Measurements from ENCODE around the gene VPREB1.

- TF ChIP-seq, protein P1, sequence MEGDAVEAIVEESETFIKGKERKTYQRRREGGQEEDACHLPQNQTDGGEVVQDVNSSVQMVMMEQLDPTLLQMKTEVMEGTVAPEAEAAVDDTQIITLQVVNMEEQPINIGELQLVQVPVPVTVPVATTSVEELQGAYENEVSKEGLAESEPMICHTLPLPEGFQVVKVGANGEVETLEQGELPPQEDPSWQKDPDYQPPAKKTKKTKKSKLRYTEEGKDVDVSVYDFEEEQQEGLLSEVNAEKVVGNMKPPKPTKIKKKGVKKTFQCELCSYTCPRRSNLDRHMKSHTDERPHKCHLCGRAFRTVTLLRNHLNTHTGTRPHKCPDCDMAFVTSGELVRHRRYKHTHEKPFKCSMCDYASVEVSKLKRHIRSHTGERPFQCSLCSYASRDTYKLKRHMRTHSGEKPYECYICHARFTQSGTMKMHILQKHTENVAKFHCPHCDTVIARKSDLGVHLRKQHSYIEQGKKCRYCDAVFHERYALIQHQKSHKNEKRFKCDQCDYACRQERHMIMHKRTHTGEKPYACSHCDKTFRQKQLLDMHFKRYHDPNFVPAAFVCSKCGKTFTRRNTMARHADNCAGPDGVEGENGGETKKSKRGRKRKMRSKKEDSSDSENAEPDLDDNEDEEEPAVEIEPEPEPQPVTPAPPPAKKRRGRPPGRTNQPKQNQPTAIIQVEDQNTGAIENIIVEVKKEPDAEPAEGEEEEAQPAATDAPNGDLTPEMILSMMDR (IDR thresholded peaks at IDR 0.05; ENCODE audit: borderline replicate concordance, extremely low read depth, low read length, poor library complexity, severe bottlenecking): no peak
- TF ChIP-seq EZH2 (IDR thresholded peaks at IDR 0.05; ENCODE audit: borderline replicate concordance, low read depth, low read length, severe bottlenecking): no peak
These were observed 18.0 kb upstream of the VPREB1 start for GRCh38 chr22:22226448-22227187.
